Measurements from ENCODE around the gene CCDC47.

GRCh38 chr17:63752707-63753106, 20.7 kb downstream of the CCDC47 start:
- no peak for TF ChIP-seq CTCF (IDR thresholded peaks at IDR 0.05)
- TF ChIP-seq ZNF671 (CRISPR knock-in tag; IDR thresholded peaks at IDR 0.05): no peak
- TF ChIP-seq, protein P1, sequence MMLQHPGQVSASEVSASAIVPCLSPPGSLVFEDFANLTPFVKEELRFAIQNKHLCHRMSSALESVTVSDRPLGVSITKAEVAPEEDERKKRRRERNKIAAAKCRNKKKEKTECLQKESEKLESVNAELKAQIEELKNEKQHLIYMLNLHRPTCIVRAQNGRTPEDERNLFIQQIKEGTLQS (CRISPR knock-in tag; conservative IDR thresholded peaks at IDR 0.05): no peak
- no peak for TF ChIP-seq NFYB (CRISPR knock-in tag; conservative IDR thresholded peaks at IDR 0.05; ENCODE audit: low read depth)
